GM23338 (cell line): Measurements from ENCODE around the gene IQGAP1. TPM values are rescaled to one million over a fixed set of nuclear protein-coding genes. Genes with fewer than 3 reads are reported as not detected.
"Not testable (repeated sequence)": the region's sequence is repeated elsewhere in the genome, so short reads cannot be mapped to it uniquely, and the experiment has no call there.

Experiments
- ATAC-seq: fragments of 200-7000 bp; cut with Tn5 transposase; 3 replicates; pipeline ENCODE4 v1.9.1; 2020
- DNase-seq: peaks from one replicate; pipeline ENCODE4 v3.0.0-alpha.2; 2015; ENCODE audit warnings: low spot score
- H2AFZ ChIP-seq: fragments of 200-600 bp; sonication (generic); 2 replicates; pipeline ENCODE4 v1.8.0; 2016; ENCODE audit warnings: antibody characterized with exemption, mild to moderate bottlenecking, moderate library complexity
- H3F3A ChIP-seq: fragments of 200-600 bp; sonication (generic); replicated peaks from 2 replicates; pipeline ENCODE4 v1.8.0; 2017; ENCODE audit warnings: antibody characterized with exemption, mixed run types, low read depth
- H3K27ac ChIP-seq: fragments of 200-600 bp; sonication (generic); 2 replicates; pipeline ENCODE4 v1.6.1; 2016; ENCODE audit warnings: low read depth
- H3K27me3 ChIP-seq: fragments of 200-600 bp; sonication (generic); 2 replicates; pipeline ENCODE4 v1.8.0; 2016; ENCODE audit warnings: mild to moderate bottlenecking, mixed run types, moderate library complexity; ENCODE audit not compliant: insufficient read depth
- H3K36me3 ChIP-seq: fragments of 200-600 bp; sonication (generic); 2 replicates; pipeline ENCODE4 v1.8.0; 2016; ENCODE audit warnings: mild to moderate bottlenecking; ENCODE audit not compliant: insufficient read depth
- H3K4me1 ChIP-seq: fragments of 200-600 bp; sonication (generic); 2 replicates; pipeline ENCODE4 v1.8.0; 2016; ENCODE audit warnings: mild to moderate bottlenecking, moderate library complexity; ENCODE audit not compliant: insufficient read depth
- H3K4me2 ChIP-seq: fragments of 200-600 bp; sonication (generic); 2 replicates; pipeline ENCODE4 v1.7.1; 2017; ENCODE audit warnings: mixed run types
- H3K4me3 ChIP-seq: fragments of 200-600 bp; sonication (generic); 2 replicates; pipeline ENCODE4 v1.6.1; 2016; ENCODE audit warnings: mixed run types
- H3K79me2 ChIP-seq: fragments of 200-600 bp; sonication (generic); replicated peaks from 2 replicates; pipeline ENCODE4 v1.8.0; 2017; ENCODE audit warnings: mild to moderate bottlenecking; ENCODE audit not compliant: insufficient read depth
- H3K9me2 ChIP-seq: fragments of 200-600 bp; sonication (generic); 2 replicates; pipeline ENCODE4 v1.8.0; 2017; ENCODE audit not compliant: insufficient read depth
- H4K20me1 ChIP-seq: fragments of 200-600 bp; sonication (generic); replicated peaks from 2 replicates; pipeline ENCODE4 v1.8.0; 2017; ENCODE audit warnings: mild to moderate bottlenecking; ENCODE audit not compliant: insufficient read depth
- H3K27ac Mint-ChIP-seq: 2 replicates; pipeline ENCODE4 v1.8.0; 2020; ENCODE audit warnings: inconsistent platforms, mild to moderate bottlenecking, moderate library complexity, mixed read lengths
- H3K27me3 Mint-ChIP-seq: 3 replicates; pipeline ENCODE4 v1.8.0; 2022; ENCODE audit warnings: low read depth, mild to moderate bottlenecking, moderate library complexity, mixed read lengths, inconsistent platforms; ENCODE audit not compliant: insufficient read depth, poor library complexity
- H3K36me3 Mint-ChIP-seq: 3 replicates; pipeline ENCODE4 v1.8.0; 2021; ENCODE audit warnings: low read depth, mild to moderate bottlenecking, inconsistent platforms, moderate library complexity, mixed read lengths
- H3K4me1 Mint-ChIP-seq: 3 replicates; pipeline ENCODE4 v1.8.0; 2020; ENCODE audit warnings: mild to moderate bottlenecking, inconsistent platforms, mixed read lengths
- H3K4me3 Mint-ChIP-seq: 3 replicates; pipeline ENCODE4 v1.8.0; 2021; ENCODE audit warnings: moderate library complexity, mild to moderate bottlenecking, inconsistent platforms, mixed read lengths
- H3K9me3 Mint-ChIP-seq: 3 replicates; pipeline ENCODE4 v1.8.0; 2020; ENCODE audit warnings: moderate library complexity, mild to moderate bottlenecking, inconsistent platforms, mixed read lengths
- CREB1 ChIP-seq: fragments of 250-450 bp; sonication (Bioruptor Pico); IDR thresholded peaks from 2 replicates; pipeline ENCODE4 v1.5.0; 2020; ENCODE audit warnings: low read depth, mild to moderate bottlenecking, moderate library complexity
- CTCF ChIP-seq, 2 experiments: fragments of 200-600 bp in 1 of 2; sonication (generic) in 1 of 2; conservative IDR thresholded peaks; 2 replicates each; pipeline versions ENCODE4 v1.5.1 to v1.6.1; 2016 to 2017; ENCODE audit warnings: antibody characterized with exemption in 2 of 2, low read depth in 2 of 2, mild to moderate bottlenecking in 2 of 2, moderate library complexity in 1 of 2
- ETS1 ChIP-seq: IDR thresholded peaks from 2 replicates; pipeline ENCODE4 v1.6.1; 2016; ENCODE audit warnings: antibody characterized with exemption
- EZH2 ChIP-seq: fragments of 200-600 bp; sonication (generic); IDR thresholded peaks from one replicate; pipeline ENCODE4 v1.8.0; 2017; ENCODE audit warnings: antibody characterized with exemption, mild to moderate bottlenecking, low read depth; ENCODE audit not compliant: unreplicated experiment
- JUNB ChIP-seq: IDR thresholded peaks from one replicate; pipeline ENCODE4 v1.6.1; 2016; ENCODE audit warnings: antibody characterized with exemption; ENCODE audit not compliant: unreplicated experiment
- REST ChIP-seq: IDR thresholded peaks from one replicate; pipeline ENCODE4 v1.6.1; 2018; ENCODE audit warnings: antibody characterized with exemption; ENCODE audit not compliant: unreplicated experiment
- ZNF331 ChIP-seq: fragments of 250-450 bp; sonication (Bioruptor Pico); IDR thresholded peaks from 2 replicates; pipeline ENCODE4 v1.5.0; 2020; ENCODE audit warnings: low read depth, mild to moderate bottlenecking, moderate library complexity
- polyA plus RNA-seq: library from polyadenylated mRNA; unstranded; fragments of >200 nt; fragmentation: Nextera tagmentation; extraction: Ambion mirVana; gene quantifications from 2 replicates; pipeline ENCODE4 v1.2.1, GENCODE V29; 2016
- total RNA-seq: library from RNA; depleted of rRNA; stranded (reverse); fragments of >200 nt; shearing (Covaris generic); gene quantifications from 2 replicates; pipeline ENCODE4 v1.2.3, GENCODE V29; 2014

The IQGAP1 gene
- total and polyA plus RNA-seq, 2 experiments from 2014 or later = 92.7 to 159 TPM

GRCh38 chr15:90510781-90511180 lies 122.7 kb downstream of the IQGAP1 start:
- H3K27me3 ChIP-seq, H3K4me3 ChIP-seq, H3K4me3 Mint-ChIP-seq, H3K4me1 ChIP-seq, H3K36me3 ChIP-seq, H3K79me2 ChIP-seq, H3K27me3 Mint-ChIP-seq, H3K4me2 ChIP-seq, H4K20me1 ChIP-seq, H3K27ac Mint-ChIP-seq, DNase-seq, H3K27ac ChIP-seq, H3K4me1 Mint-ChIP-seq, H3F3A ChIP-seq, H3K36me3 Mint-ChIP-seq, ATAC-seq, H2AFZ ChIP-seq, H3K9me2 ChIP-seq: not testable (repeated sequence)
- peaks cover 23% of the 10 kb centered on the region for H3K9me3 Mint-ChIP-seq

- H3K27me3 ChIP-seq, H4K20me1 ChIP-seq, H3F3A ChIP-seq, H3K27ac Mint-ChIP-seq, H3K79me2 ChIP-seq, H3K36me3 Mint-ChIP-seq, H3K9me2 ChIP-seq, H3K4me1 ChIP-seq, H3K4me2 ChIP-seq, ATAC-seq, H3K27ac ChIP-seq, H3K4me3 Mint-ChIP-seq, DNase-seq, H2AFZ ChIP-seq, H3K4me3 ChIP-seq, H3K36me3 ChIP-seq, H3K4me1 Mint-ChIP-seq, H3K27me3 Mint-ChIP-seq: not testable (repeated sequence)
- peaks cover 23% of the 10 kb centered on the region for H3K9me3 Mint-ChIP-seq
Measured at GRCh38 chr15:90511211-90511618, 123.2 kb downstream of the IQGAP1 start.

- Mint-ChIP-seq H3K36me3 (peaks cover 5% of the 10 kb centered on the region; the same call in 1 of the 3 replicates), H3K27me3 (no peaks in the 10 kb centered on the region), H3K4me1 (no peaks in the 10 kb centered on the region), H3K4me3 (no peak overlapping the region), H3K27ac (no peak overlapping the region), H3K9me3 (peaks cover 23% of the 10 kb centered on the region)
- no peaks in the 10 kb centered on the region for H3K27me3 ChIP-seq
- no peak overlapping the region for H3K4me3 ChIP-seq
- ATAC-seq = no peak
- H3F3A ChIP-seq = no peaks in the 10 kb centered on the region
- no peaks in the 10 kb centered on the region for H4K20me1 ChIP-seq
- DNase-seq = no peak
- H3K4me2 ChIP-seq = no peak overlapping the region
- H3K36me3 ChIP-seq = no peaks in the 10 kb centered on the region
- H3K4me1 ChIP-seq = 0 out of 2 replicates have a peak, but pooled peaks cover 4% of the 10 kb centered on the region
- no peaks in the 10 kb centered on the region for H3K79me2 ChIP-seq
- H2AFZ ChIP-seq = no peak overlapping the region
- H3K9me2 ChIP-seq = no peaks in the 10 kb centered on the region; the same call in 1 of the 2 replicates
- no peak overlapping the region for H3K27ac ChIP-seq
- no peak for TF ChIP-seq ZNF331
- no peak for TF ChIP-seq EZH2
- TF ChIP-seq CREB1 (CRISPR knock-in tag) = no peak
- TF ChIP-seq REST = no peak
- TF ChIP-seq ETS1 = no peak
- TF ChIP-seq CTCF (conservative IDR thresholded peaks at IDR 0.05; ENCODE audit: low read depth in 2 of 2) = no peak
- no peak for TF ChIP-seq JUNB
Measured at GRCh38 chr15:90512276-90512675, 124.2 kb downstream of the IQGAP1 start.
